ENCODE results near the gene GABARAPL2.

- TF ChIP-seq CTCF (IDR thresholded peaks at IDR 0.05; ENCODE audit: insufficient read depth, low read length, poor library complexity, severe bottlenecking) (no peak), EZH2phosphoT487 (conservative IDR thresholded peaks at IDR 0.05; ENCODE audit: low read length) (no peak)
These were observed 9.7 kb upstream of the GABARAPL2 start for GRCh38 chr16:75556431-75556950.
